Measurements from ENCODE around the gene RBP3.

The RBP3 gene

DNA sequence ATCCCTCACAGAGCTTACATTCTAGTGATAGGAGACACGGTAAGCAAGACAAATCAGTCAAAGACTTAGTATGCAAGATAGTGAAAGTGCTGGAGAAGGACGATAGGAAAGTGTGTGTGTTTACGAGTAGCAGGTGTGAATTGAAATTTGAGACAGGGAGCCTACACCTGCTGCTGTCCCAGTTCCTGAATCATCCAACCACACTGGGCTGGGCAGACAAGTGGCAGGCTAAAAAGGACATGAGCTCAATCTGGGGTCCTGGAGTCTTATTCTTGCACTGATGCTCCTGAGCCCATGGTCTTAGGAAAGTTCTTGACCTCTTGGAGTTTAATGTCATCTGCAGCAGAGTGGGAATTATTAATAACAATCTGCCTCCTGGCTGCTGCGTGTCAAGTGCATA lies 16.2 kb downstream of the RBP3 start:
- Histone ChIP-seq H3K4me3 (replicated peaks; ENCODE audit: insufficient read depth, low read length) (no peak overlapping the region), H3K27ac (replicated peaks) (no peak overlapping the region), H3K27me3 (ENCODE audit: insufficient read depth, poor library complexity, severe bottlenecking) (no peaks in the 10 kb centered on the region)
- no peak for DNase-seq (ENCODE audit: low read depth in 1 of 2, low spot score in 1 of 2)
- TF ChIP-seq, protein P1, sequence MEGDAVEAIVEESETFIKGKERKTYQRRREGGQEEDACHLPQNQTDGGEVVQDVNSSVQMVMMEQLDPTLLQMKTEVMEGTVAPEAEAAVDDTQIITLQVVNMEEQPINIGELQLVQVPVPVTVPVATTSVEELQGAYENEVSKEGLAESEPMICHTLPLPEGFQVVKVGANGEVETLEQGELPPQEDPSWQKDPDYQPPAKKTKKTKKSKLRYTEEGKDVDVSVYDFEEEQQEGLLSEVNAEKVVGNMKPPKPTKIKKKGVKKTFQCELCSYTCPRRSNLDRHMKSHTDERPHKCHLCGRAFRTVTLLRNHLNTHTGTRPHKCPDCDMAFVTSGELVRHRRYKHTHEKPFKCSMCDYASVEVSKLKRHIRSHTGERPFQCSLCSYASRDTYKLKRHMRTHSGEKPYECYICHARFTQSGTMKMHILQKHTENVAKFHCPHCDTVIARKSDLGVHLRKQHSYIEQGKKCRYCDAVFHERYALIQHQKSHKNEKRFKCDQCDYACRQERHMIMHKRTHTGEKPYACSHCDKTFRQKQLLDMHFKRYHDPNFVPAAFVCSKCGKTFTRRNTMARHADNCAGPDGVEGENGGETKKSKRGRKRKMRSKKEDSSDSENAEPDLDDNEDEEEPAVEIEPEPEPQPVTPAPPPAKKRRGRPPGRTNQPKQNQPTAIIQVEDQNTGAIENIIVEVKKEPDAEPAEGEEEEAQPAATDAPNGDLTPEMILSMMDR (IDR thresholded peaks at IDR 0.05; ENCODE audit: insufficient read depth, low read length): no peak
- no peak for TF ChIP-seq SPI1 (IDR thresholded peaks at IDR 0.05; ENCODE audit: borderline replicate concordance, low read depth)
- no peak for TF ChIP-seq POLR2AphosphoS5 (IDR thresholded peaks at IDR 0.05; ENCODE audit: low read depth)
- TF ChIP-seq, protein P2, sequence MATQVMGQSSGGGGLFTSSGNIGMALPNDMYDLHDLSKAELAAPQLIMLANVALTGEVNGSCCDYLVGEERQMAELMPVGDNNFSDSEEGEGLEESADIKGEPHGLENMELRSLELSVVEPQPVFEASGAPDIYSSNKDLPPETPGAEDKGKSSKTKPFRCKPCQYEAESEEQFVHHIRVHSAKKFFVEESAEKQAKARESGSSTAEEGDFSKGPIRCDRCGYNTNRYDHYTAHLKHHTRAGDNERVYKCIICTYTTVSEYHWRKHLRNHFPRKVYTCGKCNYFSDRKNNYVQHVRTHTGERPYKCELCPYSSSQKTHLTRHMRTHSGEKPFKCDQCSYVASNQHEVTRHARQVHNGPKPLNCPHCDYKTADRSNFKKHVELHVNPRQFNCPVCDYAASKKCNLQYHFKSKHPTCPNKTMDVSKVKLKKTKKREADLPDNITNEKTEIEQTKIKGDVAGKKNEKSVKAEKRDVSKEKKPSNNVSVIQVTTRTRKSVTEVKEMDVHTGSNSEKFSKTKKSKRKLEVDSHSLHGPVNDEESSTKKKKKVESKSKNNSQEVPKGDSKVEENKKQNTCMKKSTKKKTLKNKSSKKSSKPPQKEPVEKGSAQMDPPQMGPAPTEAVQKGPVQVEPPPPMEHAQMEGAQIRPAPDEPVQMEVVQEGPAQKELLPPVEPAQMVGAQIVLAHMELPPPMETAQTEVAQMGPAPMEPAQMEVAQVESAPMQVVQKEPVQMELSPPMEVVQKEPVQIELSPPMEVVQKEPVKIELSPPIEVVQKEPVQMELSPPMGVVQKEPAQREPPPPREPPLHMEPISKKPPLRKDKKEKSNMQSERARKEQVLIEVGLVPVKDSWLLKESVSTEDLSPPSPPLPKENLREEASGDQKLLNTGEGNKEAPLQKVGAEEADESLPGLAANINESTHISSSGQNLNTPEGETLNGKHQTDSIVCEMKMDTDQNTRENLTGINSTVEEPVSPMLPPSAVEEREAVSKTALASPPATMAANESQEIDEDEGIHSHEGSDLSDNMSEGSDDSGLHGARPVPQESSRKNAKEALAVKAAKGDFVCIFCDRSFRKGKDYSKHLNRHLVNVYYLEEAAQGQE (IDR thresholded peaks at IDR 0.05; ENCODE audit: insufficient replicate concordance, low read depth): no peak
- TF ChIP-seq GABPA (IDR thresholded peaks at IDR 0.05; ENCODE audit: low read depth): no peak

DNA sequence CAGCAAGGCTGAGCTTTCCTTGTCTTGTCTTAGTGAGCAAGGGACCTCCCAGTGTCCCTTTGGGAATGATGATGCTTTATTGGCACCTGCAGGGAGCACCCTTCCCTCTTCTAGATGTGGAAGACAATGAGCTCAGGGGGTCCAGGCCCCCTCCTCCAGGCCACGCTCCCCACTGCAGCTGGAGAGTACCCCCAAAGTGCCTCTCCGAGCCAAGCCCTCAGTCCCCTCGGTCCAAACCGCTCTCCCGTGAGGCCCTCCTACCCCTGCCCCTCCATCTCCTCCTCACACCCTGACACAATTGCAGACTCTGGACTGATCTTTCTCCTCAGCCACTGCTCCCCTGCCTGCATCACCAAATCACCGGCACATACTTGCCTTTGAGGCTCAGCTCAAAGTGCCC lies 16.7 kb downstream of the RBP3 start:
- H3K27me3 ChIP-seq (ENCODE audit: insufficient read depth, poor library complexity, severe bottlenecking): no peaks in the 10 kb centered on the region
- TF ChIP-seq GABPA (IDR thresholded peaks at IDR 0.05; ENCODE audit: low read depth): no peak
- TF ChIP-seq, protein P2 (IDR thresholded peaks at IDR 0.05; ENCODE audit: insufficient replicate concordance, low read depth): no peak
- TF ChIP-seq SPI1 (IDR thresholded peaks at IDR 0.05; ENCODE audit: borderline replicate concordance, low read depth): no peak
- TF ChIP-seq, protein P1 (IDR thresholded peaks at IDR 0.05; ENCODE audit: insufficient read depth, low read length): no peak
- TF ChIP-seq POLR2AphosphoS5 (IDR thresholded peaks at IDR 0.05; ENCODE audit: low read depth): no peak
- no peak for DNase-seq (ENCODE audit: low read depth in 1 of 2, low spot score in 1 of 2)
- no peak overlapping the region for H3K27ac ChIP-seq (replicated peaks)
- no peak overlapping the region for H3K4me3 ChIP-seq (replicated peaks; ENCODE audit: insufficient read depth, low read length)

DNA sequence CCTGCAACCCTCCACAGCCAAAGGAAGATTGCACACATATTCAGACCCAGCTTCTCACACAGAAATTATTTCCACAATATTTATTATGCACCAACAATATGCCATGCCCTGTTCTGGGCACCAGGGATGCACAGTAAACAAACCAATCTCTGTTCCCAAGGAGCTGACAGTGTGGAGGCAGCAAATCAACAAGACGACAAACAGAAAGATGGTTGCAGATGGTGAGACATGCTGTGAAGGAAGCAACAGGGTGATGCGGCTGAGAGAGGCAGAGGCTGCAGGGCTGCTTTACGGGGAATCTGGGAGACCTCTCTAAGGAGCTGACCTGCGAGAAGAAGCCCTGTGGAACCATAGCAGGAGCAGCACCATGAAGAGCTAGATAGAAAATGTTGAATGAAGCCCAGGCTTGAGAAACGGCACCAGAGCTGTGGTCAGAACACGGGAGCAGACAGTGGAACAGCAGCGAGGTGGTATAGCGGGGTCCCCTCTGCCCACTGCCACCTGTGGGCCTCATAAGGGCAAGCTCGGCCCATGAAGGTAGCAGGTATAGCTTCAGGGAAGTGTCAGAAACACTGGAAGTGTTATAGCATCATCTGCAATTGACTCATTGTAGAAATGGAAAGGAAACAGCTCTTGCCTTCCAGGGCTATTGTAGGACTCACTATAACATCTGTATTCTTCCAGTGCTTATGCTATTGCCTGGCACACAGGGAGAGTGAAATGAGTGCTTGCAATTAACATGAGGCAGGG lies 17.4 kb downstream of the RBP3 start:
- H3K27me3 ChIP-seq (ENCODE audit: insufficient read depth, poor library complexity, severe bottlenecking): no peaks in the 10 kb centered on the region
- TF ChIP-seq POLR2AphosphoS5 (IDR thresholded peaks at IDR 0.05; ENCODE audit: low read depth): no peak
- TF ChIP-seq GABPA (IDR thresholded peaks at IDR 0.05; ENCODE audit: low read depth): no peak
- TF ChIP-seq, protein P2 (IDR thresholded peaks at IDR 0.05; ENCODE audit: insufficient replicate concordance, low read depth): no peak
- TF ChIP-seq SPI1 (IDR thresholded peaks at IDR 0.05; ENCODE audit: borderline replicate concordance, low read depth): no peak
- TF ChIP-seq, protein P1 (IDR thresholded peaks at IDR 0.05; ENCODE audit: insufficient read depth, low read length): no peak

More for the DNA sequence above, 17.4 kb downstream of the RBP3 start:
- no peak for DNase-seq (ENCODE audit: low read depth in 1 of 2, low spot score in 1 of 2)
- no peak overlapping the region for H3K4me3 ChIP-seq (replicated peaks; ENCODE audit: insufficient read depth, low read length)
- no peak overlapping the region for H3K27ac ChIP-seq (replicated peaks)
